Esophagus muscularis mucosa (tissue), 3 donors: ENCODE results near the gene ASTN2.

Experiments
- POLR2A ChIP-seq: fragments of 450-650 bp; IDR thresholded peaks from one replicate; pipeline ENCODE4 v1.6.1; 2017; ENCODE audit warnings: antibody characterized with exemption, moderate library complexity, mild to moderate bottlenecking, low read depth
- POLR2AphosphoS5 ChIP-seq, 2 donors: sonication (generic); formaldehyde crosslinking; IDR thresholded peaks; one replicate each; pipeline ENCODE4 v1.6.1; 2017; ENCODE audit warnings: antibody characterized with exemption in 2 of 2
- TF ChIP-seq, protein P1 (sequence below), 3 experiments: fragments of 200-600 bp in 2 of 3; fragments of 450-650 bp in 1 of 3; sonication (generic) in 2 of 3; IDR thresholded peaks; one replicate each; pipeline ENCODE4 v1.5.1; 2017 to 2019; ENCODE audit warnings: antibody characterized with exemption in 3 of 3, mild to moderate bottlenecking in 2 of 3, moderate library complexity in 1 of 3

DNA sequence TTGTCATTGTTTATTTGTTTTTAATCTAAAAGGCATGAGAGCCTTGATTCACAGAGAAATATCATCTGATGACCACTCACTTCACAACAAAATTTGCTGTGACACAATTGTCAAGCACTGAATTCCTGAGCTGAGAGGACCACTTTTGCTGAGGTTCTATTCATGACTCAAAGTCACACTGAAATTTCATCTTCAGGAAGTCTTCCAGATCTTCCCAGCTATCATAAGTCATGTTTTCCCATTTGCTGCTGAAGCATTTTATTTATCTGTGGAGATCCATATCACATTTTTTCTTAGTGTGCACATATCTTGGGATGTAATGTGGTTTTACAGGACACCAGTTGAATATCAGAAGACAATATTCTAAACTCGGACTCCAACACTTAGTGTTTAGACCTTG, 982.8 kb downstream of the ASTN2 start:
- TF ChIP-seq, protein P1, sequence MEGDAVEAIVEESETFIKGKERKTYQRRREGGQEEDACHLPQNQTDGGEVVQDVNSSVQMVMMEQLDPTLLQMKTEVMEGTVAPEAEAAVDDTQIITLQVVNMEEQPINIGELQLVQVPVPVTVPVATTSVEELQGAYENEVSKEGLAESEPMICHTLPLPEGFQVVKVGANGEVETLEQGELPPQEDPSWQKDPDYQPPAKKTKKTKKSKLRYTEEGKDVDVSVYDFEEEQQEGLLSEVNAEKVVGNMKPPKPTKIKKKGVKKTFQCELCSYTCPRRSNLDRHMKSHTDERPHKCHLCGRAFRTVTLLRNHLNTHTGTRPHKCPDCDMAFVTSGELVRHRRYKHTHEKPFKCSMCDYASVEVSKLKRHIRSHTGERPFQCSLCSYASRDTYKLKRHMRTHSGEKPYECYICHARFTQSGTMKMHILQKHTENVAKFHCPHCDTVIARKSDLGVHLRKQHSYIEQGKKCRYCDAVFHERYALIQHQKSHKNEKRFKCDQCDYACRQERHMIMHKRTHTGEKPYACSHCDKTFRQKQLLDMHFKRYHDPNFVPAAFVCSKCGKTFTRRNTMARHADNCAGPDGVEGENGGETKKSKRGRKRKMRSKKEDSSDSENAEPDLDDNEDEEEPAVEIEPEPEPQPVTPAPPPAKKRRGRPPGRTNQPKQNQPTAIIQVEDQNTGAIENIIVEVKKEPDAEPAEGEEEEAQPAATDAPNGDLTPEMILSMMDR (IDR thresholded peaks at IDR 0.05) = no peak
- TF ChIP-seq POLR2AphosphoS5 (IDR thresholded peaks at IDR 0.05) (no peak), POLR2A (no peak)
